ENCODE data around the gene PAX4. TPM values are rescaled to one million over a fixed set of nuclear protein-coding genes. Genes with fewer than 3 reads are reported as not detected.

PAX4 gene
- total and polyA plus RNA-seq, 4 experiments from 2014 or later: not detected

DNA sequence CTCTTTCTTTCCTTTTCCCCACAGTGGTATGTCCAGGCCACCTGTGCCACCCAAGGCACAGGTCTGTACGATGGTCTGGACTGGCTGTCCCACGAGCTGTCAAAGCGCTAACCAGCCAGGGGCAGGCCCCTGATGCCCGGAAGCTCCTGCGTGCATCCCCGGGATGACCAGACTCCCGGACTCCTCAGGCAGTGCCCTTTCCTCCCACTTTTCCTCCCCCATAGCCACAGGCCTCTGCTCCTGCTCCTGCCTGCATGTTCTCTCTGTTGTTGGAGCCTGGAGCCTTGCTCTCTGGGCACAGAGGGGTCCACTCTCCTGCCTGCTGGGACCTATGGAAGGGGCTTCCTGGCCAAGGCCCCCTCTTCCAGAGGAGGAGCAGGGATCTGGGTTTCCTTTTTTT is 26.8 kb downstream of the PAX4 start:
- Mint-ChIP-seq H3K36me3 (peaks cover 10 to 32% of the 10 kb centered on the region in 2 donors), H3K9me3 (no peaks in the 10 kb centered on the region), H3K27me3 (no peaks in the 10 kb centered on the region), H3K27ac (peak overlapping the region in 1 of 7 donors; percentile 82), H3K4me1 (peaks cover 12 to 43% (median 22%) of the 10 kb centered on the region in 4 donors), H3K4me3 (peak overlapping the region in 2 of 8 donors; percentile 19 to 52)
- H3K27me3 ChIP-seq (ENCODE audit: insufficient read depth, low read length): no peaks in the 10 kb centered on the region
- H3K4me1 ChIP-seq (ENCODE audit: insufficient read depth, low read length): peaks cover 26% of the 10 kb centered on the region
- H3K36me3 ChIP-seq (ENCODE audit: insufficient read depth, low read length): peaks cover 13% of the 10 kb centered on the region
- ChIA-PET POLR2A (ENCODE audit: partially characterized antibody) (interaction anchor here (1.1 kb wide), 1 partner anchor 60 kb away, joined by 3 read pairs; the partner anchor contains the start of gene SND1), CTCF (ENCODE audit: partially characterized antibody) (no interaction called here)
- intact Hi-C loops (cut with micrococcal nuclease): no loop called here
- no peak overlapping the region for H3K4me3 ChIP-seq (ENCODE audit: low read length in 2 of 2)
- no peak for DNase-seq
- H3K9me3 ChIP-seq (ENCODE audit: control insufficient read depth in 1 of 2, low read length in 2 of 2): no peaks in the 10 kb centered on the region
- no peak overlapping the region for H3K27ac ChIP-seq (ENCODE audit: low read depth, low read length)

- Mint-ChIP-seq H3K9me3 (no peaks in the 10 kb centered on the region), H3K27ac (peak overlapping the region; percentile 48 to 99 (median 93)), H3K27me3 (no peaks in the 10 kb centered on the region), H3K4me3 (peak overlapping the region; percentile 93 to 99 (median 96)), H3K36me3 (peaks cover 10 to 39% of the 10 kb centered on the region in 2 donors), H3K4me1 (peaks cover 16 to 51% (median 31%) of the 10 kb centered on the region in 4 donors)
- H3K27me3 ChIP-seq (ENCODE audit: insufficient read depth, low read length): no peaks in the 10 kb centered on the region
- peaks cover 13% of the 10 kb centered on the region for H3K36me3 ChIP-seq (ENCODE audit: insufficient read depth, low read length)
- ChIA-PET CTCF (ENCODE audit: partially characterized antibody) (no interaction called here), POLR2A (ENCODE audit: partially characterized antibody) (interaction anchor here (0.6 kb wide), 1 partner anchor 545 kb away, joined by 4 read pairs; no protein-coding TSS in a partner anchor)
- no peaks in the 10 kb centered on the region for H3K9me3 ChIP-seq (ENCODE audit: control insufficient read depth in 1 of 2, low read length in 2 of 2)
- H3K4me3 ChIP-seq (ENCODE audit: low read length in 2 of 2): no peak overlapping the region
- H3K4me1 ChIP-seq (ENCODE audit: insufficient read depth, low read length): peaks cover 34% of the 10 kb centered on the region
- no peak for DNase-seq
- intact Hi-C loops (cut with micrococcal nuclease): loop anchor here (5.0 kb wide), 3 partner anchors 243 to 867 kb away; partner anchors contain the start of genes GRM8 and HILPDA
- H3K27ac ChIP-seq (ENCODE audit: low read depth, low read length): no peak overlapping the region
Observed at GRCh38 chr7:127589896-127590295, 28.0 kb downstream of the PAX4 start.

DNA sequence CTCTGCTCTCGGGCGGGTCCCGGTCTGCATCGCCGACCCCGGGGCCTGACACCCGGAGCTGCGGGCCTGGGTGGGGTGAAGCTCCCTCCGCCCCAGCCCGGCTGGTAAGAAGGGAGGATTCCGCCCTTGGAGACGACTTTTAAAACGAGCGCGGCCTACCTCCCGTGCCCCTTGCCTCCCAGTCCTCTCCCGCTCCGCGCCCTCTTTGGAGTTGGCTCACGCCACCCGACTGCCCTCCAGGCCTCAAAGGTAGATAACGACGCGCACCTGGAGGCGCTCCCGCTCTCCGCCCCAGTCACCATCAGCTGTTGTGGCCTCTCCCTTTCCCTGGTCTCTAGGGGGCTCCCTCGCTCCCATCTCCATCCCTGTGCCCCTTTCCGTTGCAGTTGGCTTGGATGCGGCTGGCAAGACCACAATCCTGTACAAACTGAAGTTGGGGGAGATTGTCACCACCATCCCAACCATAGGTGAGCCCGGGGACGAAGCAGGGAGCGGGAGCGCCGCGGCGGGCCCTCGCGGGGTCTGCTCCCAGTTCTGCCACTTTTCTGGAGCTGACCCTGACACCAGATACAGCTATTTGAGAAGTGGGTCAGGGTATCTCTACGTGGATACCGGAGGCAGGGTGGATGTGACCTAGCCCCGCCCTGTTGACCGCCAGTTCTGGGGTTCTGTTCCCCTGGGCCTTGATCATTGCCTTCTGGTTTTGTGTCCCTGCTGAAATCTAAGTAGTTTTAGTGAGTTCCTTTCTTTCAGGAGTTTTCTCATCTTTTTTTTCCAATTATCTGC is 29.1 kb downstream of the PAX4 start:
- H3K4me1 Mint-ChIP-seq: peaks cover 22 to 61% (median 41%) of the 10 kb centered on the region in 4 donors
- Histone ChIP-seq H3K4me1 (ENCODE audit: insufficient read depth, low read length) (peaks cover 44% of the 10 kb centered on the region), H3K27ac (ENCODE audit: low read depth, low read length) (peak overlapping the region; percentile 82), H3K4me3 (ENCODE audit: low read length in 2 of 2) (peak overlapping the region; percentile 58 to 85), H3K27me3 (ENCODE audit: insufficient read depth, low read length) (no peaks in the 10 kb centered on the region), H3K9me3 (ENCODE audit: control insufficient read depth in 1 of 2, low read length in 2 of 2) (no peaks in the 10 kb centered on the region), H3K36me3 (ENCODE audit: insufficient read depth, low read length) (peaks cover 13% of the 10 kb centered on the region)
- peak in 2 of 5 donors; percentile 43 to 49 for DNase-seq
- peak overlapping the region; percentile 93 to 99 (median 96) for H3K27ac Mint-ChIP-seq
- intact Hi-C loops (cut with micrococcal nuclease): loop anchor here (1.0 to 5.0 kb wide), 4 partner anchors 62 to 868 kb away; partner anchors contain the start of genes GRM8 and HILPDA
- ChIA-PET CTCF (ENCODE audit: partially characterized antibody) (no interaction called here), POLR2A (ENCODE audit: partially characterized antibody) (interaction anchor here (0.6 to 5.7 kb wide), 4 partner anchors 62 to 774 kb away, joined by 4 to 37 read pairs (median 6); partner anchors contain the start of genes SND1 and ZNF800)
- no peaks in the 10 kb centered on the region for H3K9me3 Mint-ChIP-seq
- peaks cover 10 to 45% of the 10 kb centered on the region in 2 donors for H3K36me3 Mint-ChIP-seq
- no peaks in the 10 kb centered on the region for H3K27me3 Mint-ChIP-seq
- H3K4me3 Mint-ChIP-seq: peak overlapping the region; percentile 93 to 99 (median 96)

GRCh38 chr7:127588019-127588696 is 29.8 kb downstream of the PAX4 start, which contains the start of gene ARF5:
Gene ARF5, plus strand, starts transcription at chr7:127588411. Its CDS starts 88 bp downstream, at chr7:127588499.
- peak within 1 kb of the TSS; percentile 93 to 99 (median 96) for H3K27ac Mint-ChIP-seq
- H3K36me3 Mint-ChIP-seq: peaks cover 14 to 52% of the 10 kb centered on the region in 2 donors
- H3K9me3 ChIP-seq (ENCODE audit: control insufficient read depth in 1 of 2, low read length in 2 of 2): no peaks in the 10 kb centered on the region
- peak; percentile 83 to 86 (median 83) for DNase-seq
- peak within 1 kb of the TSS; percentile 93 to 99 (median 96) for H3K4me3 Mint-ChIP-seq
- H3K4me1 ChIP-seq (ENCODE audit: insufficient read depth, low read length): peaks cover 51% of the 10 kb centered on the region
- ChIA-PET POLR2A (ENCODE audit: partially characterized antibody) (interaction anchor here (1.2 to 5.7 kb wide), 3 partner anchors 63 to 196 kb away, joined by 7 to 40 read pairs (median 37); partner anchors contain the start of genes SND1 and ZNF800), CTCF (ENCODE audit: partially characterized antibody) (interaction anchor here (1.0 kb wide), 1 partner anchor 240 kb away, joined by 3 read pairs; no protein-coding TSS in a partner anchor)
- intact Hi-C loops (cut with micrococcal nuclease): loop anchor here (1.0 to 5.0 kb wide), 4 partner anchors 63 to 869 kb away; partner anchors contain the start of genes GRM8 and HILPDA
- H3K27me3 ChIP-seq (ENCODE audit: insufficient read depth, low read length): no peaks in the 10 kb centered on the region
- no peaks in the 10 kb centered on the region for H3K27me3 Mint-ChIP-seq
- peaks cover 13% of the 10 kb centered on the region for H3K36me3 ChIP-seq (ENCODE audit: insufficient read depth, low read length)
- peak within 1 kb of the TSS; percentile 82 for H3K27ac ChIP-seq (ENCODE audit: low read depth, low read length)
- H3K4me1 Mint-ChIP-seq: peaks cover 28 to 69% (median 48%) of the 10 kb centered on the region in 4 donors
- H3K9me3 Mint-ChIP-seq: no peaks in the 10 kb centered on the region
- H3K4me3 ChIP-seq (ENCODE audit: low read length in 2 of 2): peak within 1 kb of the TSS; percentile 58 to 85

GRCh38 chr7:127587663-127588018 is 30.3 kb downstream of the PAX4 start:
- Histone ChIP-seq H3K36me3 (ENCODE audit: insufficient read depth, low read length) (peaks cover 13% of the 10 kb centered on the region), H3K4me3 (ENCODE audit: low read length in 2 of 2) (peak overlapping the region; percentile 42 to 85), H3K4me1 (ENCODE audit: insufficient read depth, low read length) (peaks cover 54% of the 10 kb centered on the region), H3K9me3 (ENCODE audit: control insufficient read depth in 1 of 2, low read length in 2 of 2) (no peaks in the 10 kb centered on the region), H3K27ac (ENCODE audit: low read depth, low read length) (peak overlapping the region; percentile 82), H3K27me3 (ENCODE audit: insufficient read depth, low read length) (no peaks in the 10 kb centered on the region)
- POLR2A ChIA-PET (ENCODE audit: partially characterized antibody): interaction anchor here (4.0 to 5.7 kb wide), 2 partner anchors 64 to 195 kb away, joined by 37 to 40 read pairs; partner anchors contain the start of genes SND1 and ZNF800
- intact Hi-C loops (cut with micrococcal nuclease): loop anchor here (1.0 to 5.0 kb wide), 4 partner anchors 64 to 870 kb away; partner anchors contain the start of genes GRM8 and HILPDA
- Mint-ChIP-seq H3K36me3 (peaks cover 20 to 57% of the 10 kb centered on the region in 2 donors), H3K4me1 (peaks cover 31 to 74% (median 54%) of the 10 kb centered on the region in 4 donors), H3K27ac (peak overlapping the region; percentile 15 to 93 (median 77)), H3K9me3 (no peaks in the 10 kb centered on the region), H3K27me3 (no peaks in the 10 kb centered on the region), H3K4me3 (peak overlapping the region; percentile 71 to 96 (median 92))
- no peak for DNase-seq
- CTCF ChIA-PET (ENCODE audit: partially characterized antibody): interaction anchor here (1.0 kb wide), 1 partner anchor 240 kb away, joined by 3 read pairs; no protein-coding TSS in a partner anchor

DNA sequence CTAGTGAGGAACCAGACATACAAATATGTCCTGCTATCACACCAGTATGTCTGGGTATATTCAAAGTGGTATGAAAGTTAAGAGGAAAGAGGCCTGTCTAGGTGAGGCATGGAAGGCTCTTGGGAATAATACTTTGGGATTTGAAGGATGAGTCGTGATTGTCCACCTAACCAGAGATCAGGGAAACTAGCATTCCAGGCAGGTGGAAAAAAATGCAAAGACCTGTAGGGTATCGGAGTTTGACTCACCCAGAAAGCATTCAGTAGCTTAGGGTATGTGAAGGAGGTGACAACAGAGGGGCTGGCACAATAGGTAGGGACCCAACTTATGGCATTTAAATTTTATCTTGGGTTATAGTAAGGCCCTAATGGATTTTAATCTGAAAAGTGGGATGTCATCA is 31.6 kb downstream of the PAX4 start:
- intact Hi-C loops (cut with micrococcal nuclease): loop anchor here (5.0 kb wide), 3 partner anchors 239 to 871 kb away; partner anchors contain the start of genes GRM8 and HILPDA
- Histone ChIP-seq H3K27me3 (ENCODE audit: insufficient read depth, low read length) (no peaks in the 10 kb centered on the region), H3K27ac (ENCODE audit: low read depth, low read length) (no peak overlapping the region), H3K4me1 (ENCODE audit: insufficient read depth, low read length) (peaks cover 67% of the 10 kb centered on the region), H3K9me3 (ENCODE audit: control insufficient read depth in 1 of 2, low read length in 2 of 2) (no peaks in the 10 kb centered on the region), H3K36me3 (ENCODE audit: insufficient read depth, low read length) (peaks cover 18% of the 10 kb centered on the region), H3K4me3 (ENCODE audit: low read length in 2 of 2) (no peak overlapping the region)
- peak overlapping the region in 6 of 7 donors; percentile 44 to 95 (median 90) for H3K27ac Mint-ChIP-seq
- H3K4me3 Mint-ChIP-seq: peak overlapping the region; percentile 89 to 96 (median 93)
- CTCF ChIA-PET (ENCODE audit: partially characterized antibody): interaction anchor here (0.9 kb wide), 1 partner anchor 550 kb away, joined by 3 read pairs; no protein-coding TSS in a partner anchor
- peaks cover 38 to 80% (median 65%) of the 10 kb centered on the region in 4 donors for H3K4me1 Mint-ChIP-seq
- peaks cover 24 to 57% of the 10 kb centered on the region in 2 donors for H3K36me3 Mint-ChIP-seq
- H3K27me3 Mint-ChIP-seq: no peaks in the 10 kb centered on the region
- POLR2A ChIA-PET (ENCODE audit: partially characterized antibody): interaction anchor here (1.8 to 5.7 kb wide), 3 partner anchors 65 to 758 kb away, joined by 6 to 40 read pairs (median 37); partner anchors contain the start of genes RBM28, SND1 and ZNF800
- DNase-seq: no peak
- H3K9me3 Mint-ChIP-seq: no peaks in the 10 kb centered on the region

All from CD4-positive, alpha-beta memory T cell (primary cell).